Measurements from ENCODE around the gene IFT81. TPM values are rescaled to one million over a fixed set of nuclear protein-coding genes. Genes with fewer than 3 reads are reported as not detected.

IFT81 gene
- total RNA-seq, 4 donors from 2014 or later = 3.4 to 9.2 (median 8.1) TPM

DNA sequence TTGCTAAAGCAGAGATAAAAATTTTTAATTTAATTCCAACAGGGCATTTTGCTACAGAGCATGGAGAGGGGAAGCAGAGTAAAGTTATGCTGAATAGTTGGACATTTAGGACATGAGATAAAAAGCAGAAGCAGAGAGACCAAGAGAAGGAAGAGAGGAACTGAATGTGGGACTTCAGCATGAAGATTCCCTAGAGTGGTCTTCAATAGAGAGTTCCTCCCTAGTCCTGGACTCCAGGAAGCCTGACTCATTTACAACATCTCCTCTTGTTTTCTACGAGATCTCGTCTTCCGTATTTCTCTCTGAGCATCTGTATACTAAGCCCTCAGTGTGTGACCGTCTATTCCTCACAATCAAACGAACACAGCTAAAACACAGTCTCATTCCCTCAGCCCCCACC lies 35.2 kb upstream of the IFT81 start:
- TF ChIP-seq, protein P1, sequence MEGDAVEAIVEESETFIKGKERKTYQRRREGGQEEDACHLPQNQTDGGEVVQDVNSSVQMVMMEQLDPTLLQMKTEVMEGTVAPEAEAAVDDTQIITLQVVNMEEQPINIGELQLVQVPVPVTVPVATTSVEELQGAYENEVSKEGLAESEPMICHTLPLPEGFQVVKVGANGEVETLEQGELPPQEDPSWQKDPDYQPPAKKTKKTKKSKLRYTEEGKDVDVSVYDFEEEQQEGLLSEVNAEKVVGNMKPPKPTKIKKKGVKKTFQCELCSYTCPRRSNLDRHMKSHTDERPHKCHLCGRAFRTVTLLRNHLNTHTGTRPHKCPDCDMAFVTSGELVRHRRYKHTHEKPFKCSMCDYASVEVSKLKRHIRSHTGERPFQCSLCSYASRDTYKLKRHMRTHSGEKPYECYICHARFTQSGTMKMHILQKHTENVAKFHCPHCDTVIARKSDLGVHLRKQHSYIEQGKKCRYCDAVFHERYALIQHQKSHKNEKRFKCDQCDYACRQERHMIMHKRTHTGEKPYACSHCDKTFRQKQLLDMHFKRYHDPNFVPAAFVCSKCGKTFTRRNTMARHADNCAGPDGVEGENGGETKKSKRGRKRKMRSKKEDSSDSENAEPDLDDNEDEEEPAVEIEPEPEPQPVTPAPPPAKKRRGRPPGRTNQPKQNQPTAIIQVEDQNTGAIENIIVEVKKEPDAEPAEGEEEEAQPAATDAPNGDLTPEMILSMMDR (IDR thresholded peaks at IDR 0.05; ENCODE audit: low read depth) = no peak

DNA sequence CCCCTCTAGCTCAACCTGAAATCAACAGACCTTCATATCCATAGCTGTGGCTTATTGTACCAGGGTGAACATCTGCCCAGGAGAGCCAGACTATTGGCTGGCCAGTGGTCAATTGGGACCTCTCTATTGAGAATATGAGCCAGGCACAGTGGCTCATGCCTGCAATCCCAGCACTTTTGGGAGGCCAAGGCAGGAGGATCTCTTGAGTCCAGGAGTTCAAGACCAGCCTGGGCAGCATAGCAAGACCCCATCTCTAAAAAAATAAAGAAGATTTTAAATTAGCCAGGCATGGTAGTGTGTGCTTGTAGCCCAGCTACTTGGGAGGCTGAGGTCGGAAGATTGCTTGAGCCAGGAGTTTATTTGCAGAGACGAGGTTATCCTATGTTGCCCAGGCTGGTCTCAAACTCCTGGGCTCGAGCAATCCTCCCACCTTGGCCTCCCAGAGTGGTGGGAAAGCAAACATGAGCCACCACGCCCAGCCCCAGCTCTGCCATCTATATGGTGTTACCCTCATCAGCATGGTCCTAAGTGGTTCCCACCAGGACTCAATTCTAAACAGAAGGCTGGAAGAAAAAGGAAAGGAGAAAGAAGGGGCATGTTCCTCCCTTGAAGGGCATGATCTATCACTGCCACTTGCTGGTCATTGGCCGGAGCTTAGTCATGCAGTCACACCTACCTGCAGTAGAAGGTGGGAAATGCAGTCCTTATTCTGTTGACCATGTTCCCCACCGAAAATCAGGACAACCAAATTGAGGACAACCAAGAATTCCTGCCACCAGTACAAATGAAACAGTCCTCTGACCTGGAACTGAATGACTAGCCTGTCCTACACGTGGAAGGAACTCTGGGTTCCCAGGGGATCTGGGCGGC lies 33.7 kb upstream of the IFT81 start:
- TF ChIP-seq, protein P1 (IDR thresholded peaks at IDR 0.05; ENCODE audit: low read depth) = no peak

DNA sequence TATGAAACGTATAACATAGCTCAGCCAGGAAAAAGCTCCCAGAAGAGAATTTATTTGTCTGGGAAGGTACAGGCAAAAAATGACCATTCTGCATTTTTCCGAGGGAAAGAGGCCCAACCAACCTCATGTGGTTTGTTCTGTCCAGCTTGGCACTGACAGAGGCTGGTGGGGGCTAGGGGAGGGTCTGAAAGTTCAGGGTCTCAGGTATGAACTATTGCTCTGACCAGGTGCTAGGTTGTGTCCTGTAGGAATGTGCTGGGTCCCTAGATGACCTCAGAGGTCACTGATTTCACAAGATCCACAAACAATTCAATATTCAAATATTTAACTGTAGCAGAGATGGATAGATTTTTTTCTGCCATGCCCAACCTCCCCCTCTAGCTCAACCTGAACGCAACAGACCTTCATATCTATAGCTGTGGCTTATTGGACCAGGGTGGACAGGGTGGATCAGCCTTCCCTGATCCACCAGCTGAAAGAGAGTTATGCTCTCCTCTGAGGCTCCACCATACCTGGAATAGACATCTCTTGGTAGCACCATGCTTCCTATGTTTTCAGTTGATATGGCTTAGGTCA lies 32.9 kb upstream of the IFT81 start:
- TF ChIP-seq, protein P1 (IDR thresholded peaks at IDR 0.05; ENCODE audit: low read depth) = no peak

DNA sequence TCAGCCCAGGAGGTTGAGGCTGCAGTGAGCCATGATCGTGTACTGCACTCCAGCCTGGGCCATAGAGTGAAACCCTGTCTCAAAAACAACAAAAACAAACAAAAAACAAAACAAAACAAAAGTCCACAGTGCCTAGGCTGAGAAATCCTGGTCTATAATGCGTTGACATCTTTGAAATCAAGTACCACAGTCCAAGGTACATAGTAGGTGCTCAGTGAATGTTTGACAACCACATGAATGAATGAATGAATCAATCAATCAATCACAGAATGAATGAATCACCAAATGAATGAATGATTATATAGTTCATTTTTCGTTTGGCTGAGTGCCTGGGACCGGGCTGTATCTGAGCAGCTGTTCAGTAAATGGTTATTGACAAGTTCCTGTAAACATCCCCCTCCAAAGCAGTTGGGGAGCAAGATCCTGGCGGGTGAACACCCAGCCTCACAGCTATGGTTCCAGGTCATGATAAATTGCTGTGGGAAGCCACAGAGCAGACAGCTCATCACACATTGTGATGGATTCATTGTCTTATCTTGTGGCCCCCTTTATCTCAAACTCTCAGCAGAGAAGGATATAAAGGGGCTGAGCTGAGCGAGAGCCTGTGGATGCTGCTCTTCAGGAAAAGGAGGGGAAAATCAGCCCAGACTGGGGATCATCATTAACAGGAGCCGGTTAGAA lies 30.4 kb upstream of the IFT81 start:
- TF ChIP-seq, protein P1 (IDR thresholded peaks at IDR 0.05; ENCODE audit: low read depth) = no peak

DNA sequence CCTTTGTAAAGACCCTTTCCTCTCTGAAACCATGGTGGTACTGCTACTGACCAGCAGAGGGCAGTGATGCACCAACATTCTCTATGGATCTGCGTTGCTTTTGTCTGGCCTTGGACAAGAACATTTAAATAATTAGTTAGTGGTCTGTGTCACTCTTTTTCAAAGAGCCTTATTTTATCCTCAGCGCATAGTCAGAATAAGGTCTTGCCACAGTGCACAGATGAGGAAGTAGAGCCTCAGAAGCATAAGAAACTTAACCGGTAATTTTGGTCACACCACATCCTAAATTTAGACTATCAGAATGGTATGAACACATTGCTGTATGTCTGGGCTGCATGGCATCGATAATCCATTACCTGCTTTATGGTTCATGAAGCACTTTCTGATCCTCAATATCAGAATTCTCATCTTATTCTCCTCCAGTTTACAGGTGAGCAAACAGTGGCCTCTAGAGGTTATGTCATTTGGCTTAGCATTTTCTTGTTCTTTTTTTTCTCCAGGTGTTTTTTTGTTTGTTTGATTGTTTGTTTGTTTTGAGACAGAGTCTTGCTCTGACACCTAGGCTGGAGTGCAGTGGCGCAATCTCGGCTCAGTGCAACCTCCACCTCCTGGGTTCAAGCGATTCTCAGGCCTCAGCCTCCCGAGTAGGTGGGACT lies 23.7 kb upstream of the IFT81 start:
- TF ChIP-seq, protein P1 (IDR thresholded peaks at IDR 0.05; ENCODE audit: low read depth) = no peak

DNA sequence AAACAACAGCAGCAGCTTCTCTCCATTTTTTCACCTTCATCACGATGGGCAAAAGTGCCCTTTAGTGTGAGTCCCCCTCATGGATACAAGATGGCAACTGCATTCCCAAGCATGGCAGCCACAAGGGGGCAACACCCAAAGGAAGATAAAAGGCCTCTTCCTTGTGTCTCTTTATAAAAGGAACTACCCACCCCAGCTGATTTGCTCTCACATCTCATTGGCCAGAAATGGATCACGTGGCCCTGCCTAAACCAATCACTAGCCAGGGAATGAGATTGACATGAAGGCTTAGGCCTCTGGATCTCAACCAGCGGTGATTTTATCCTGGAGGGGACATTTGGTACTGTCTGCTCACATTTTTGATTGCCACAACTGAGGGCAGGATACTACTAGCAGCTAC lies 21.9 kb upstream of the IFT81 start:
- TF ChIP-seq, protein P1 (IDR thresholded peaks at IDR 0.05; ENCODE audit: low read depth) = no peak

Measured in subcutaneous adipose tissue (tissue), 4 donors.